ENCODE measurements around the gene PDZD4. TPM values are rescaled to one million over a fixed set of nuclear protein-coding genes. Genes with fewer than 3 reads are reported as not detected.
"Not testable (repeated sequence)": the region's sequence is repeated elsewhere in the genome, so short reads cannot be mapped to it uniquely, and the experiment has no call there.

Gene PDZD4
- total RNA-seq, 4 donors from 2014 or later = 2.0 to 6.6 (median 4.2) TPM

DNA sequence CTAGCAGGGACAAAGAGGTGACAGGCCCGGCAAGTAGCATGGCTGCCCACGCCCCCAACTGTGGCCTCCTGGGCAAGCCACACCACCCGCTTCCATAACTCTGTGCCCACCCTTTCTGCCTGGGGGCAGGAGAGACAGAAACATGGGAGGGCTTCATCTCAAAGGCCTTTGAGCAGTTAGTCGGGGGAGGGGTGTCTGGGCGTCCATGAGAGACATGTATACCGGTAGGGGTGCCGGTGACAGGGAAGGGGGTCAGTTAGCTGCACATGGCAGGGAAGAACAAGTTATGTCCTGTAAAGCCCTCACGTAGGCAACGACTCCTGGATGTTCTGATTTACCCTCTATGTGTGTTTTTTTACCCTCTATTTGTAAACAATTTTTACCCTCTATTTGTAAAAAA, 9.3 kb downstream of the PDZD4 start:
- in situ Hi-C loops (cut with MboI; ENCODE audit: low pct_ligation_motif_present in 1 of 4, low pct_unique_long_range_greater_than_20kb in 1 of 4, low sequenced_read_pairs in 3 of 4) = loop anchor here in 1 of 4 donors (25.0 kb wide), 1 partner anchor 91 kb away; the partner anchor contains the start of gene AVPR2
- Histone ChIP-seq H3K9me3 (no peaks in the 10 kb centered on the region), H3K36me3 (no peaks in the 10 kb centered on the region), H3K27me3 (no peaks in the 10 kb centered on the region), H3K4me1 (peaks cover 0 to 9% (median 3%) of the 10 kb centered on the region in 4 donors), H3K4me3 (no peak overlapping the region), H3K27ac (no peak overlapping the region)
- 87% methylated on average over 9 of the region's 9 CpGs; no CpG with 5 or more reads in 1 of the 2 donors for WGBS, 2 donors (ENCODE audit: low coverage in 1 of 2)
- intact Hi-C loops (cut with DNase I; ENCODE audit: low total_unique reads) = no loop called here
- no peak for DNase-seq
- TF ChIP-seq POLR2AphosphoS5 (IDR thresholded peaks at IDR 0.05) (no peak), POLR2A (IDR thresholded peaks at IDR 0.05) (no peak), EP300 (IDR thresholded peaks at IDR 0.05; ENCODE audit: low read depth) (no peak)
- TF ChIP-seq, protein P1, sequence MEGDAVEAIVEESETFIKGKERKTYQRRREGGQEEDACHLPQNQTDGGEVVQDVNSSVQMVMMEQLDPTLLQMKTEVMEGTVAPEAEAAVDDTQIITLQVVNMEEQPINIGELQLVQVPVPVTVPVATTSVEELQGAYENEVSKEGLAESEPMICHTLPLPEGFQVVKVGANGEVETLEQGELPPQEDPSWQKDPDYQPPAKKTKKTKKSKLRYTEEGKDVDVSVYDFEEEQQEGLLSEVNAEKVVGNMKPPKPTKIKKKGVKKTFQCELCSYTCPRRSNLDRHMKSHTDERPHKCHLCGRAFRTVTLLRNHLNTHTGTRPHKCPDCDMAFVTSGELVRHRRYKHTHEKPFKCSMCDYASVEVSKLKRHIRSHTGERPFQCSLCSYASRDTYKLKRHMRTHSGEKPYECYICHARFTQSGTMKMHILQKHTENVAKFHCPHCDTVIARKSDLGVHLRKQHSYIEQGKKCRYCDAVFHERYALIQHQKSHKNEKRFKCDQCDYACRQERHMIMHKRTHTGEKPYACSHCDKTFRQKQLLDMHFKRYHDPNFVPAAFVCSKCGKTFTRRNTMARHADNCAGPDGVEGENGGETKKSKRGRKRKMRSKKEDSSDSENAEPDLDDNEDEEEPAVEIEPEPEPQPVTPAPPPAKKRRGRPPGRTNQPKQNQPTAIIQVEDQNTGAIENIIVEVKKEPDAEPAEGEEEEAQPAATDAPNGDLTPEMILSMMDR (IDR thresholded peaks at IDR 0.05) = no peak

DNA sequence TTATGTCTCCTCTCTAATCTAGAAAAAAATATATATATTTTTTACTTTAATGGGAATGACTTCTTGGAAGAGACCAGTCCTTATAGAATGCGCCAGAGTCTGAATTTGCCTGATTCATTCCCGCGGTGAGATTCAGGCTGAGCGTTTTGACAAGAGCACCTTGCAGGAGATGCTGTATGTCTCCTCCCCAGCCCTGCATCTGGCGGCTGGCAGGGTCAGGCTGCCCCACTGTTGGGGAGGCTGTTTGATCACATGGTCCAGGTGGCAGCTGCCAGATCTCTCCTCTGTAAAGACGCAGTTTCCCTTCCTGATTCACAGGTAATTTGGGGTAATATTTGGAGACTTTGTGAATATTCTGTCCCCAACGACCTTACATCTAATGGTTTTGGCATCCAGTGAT, 9.7 kb downstream of the PDZD4 start:
- Histone ChIP-seq H3K36me3 (no peaks in the 10 kb centered on the region), H3K27me3 (no peaks in the 10 kb centered on the region), H3K27ac (no peak overlapping the region), H3K9me3 (no peaks in the 10 kb centered on the region), H3K4me3 (no peak overlapping the region), H3K4me1 (peaks cover 0 to 9% (median 3%) of the 10 kb centered on the region in 4 donors)
- WGBS, 2 donors (ENCODE audit: low coverage in 1 of 2) = 72 to 76% methylated on average over 2 to 7 of the region's 7 CpGs
- intact Hi-C loops (cut with DNase I; ENCODE audit: low total_unique reads) (no loop called here), in situ Hi-C loops (cut with MboI; ENCODE audit: low pct_ligation_motif_present in 1 of 4, low pct_unique_long_range_greater_than_20kb in 1 of 4, low sequenced_read_pairs in 3 of 4) (loop anchor here in 1 of 4 donors (25.0 kb wide), 1 partner anchor 92 kb away; the partner anchor contains the start of gene AVPR2)
- TF ChIP-seq POLR2A (IDR thresholded peaks at IDR 0.05) (no peak), EP300 (IDR thresholded peaks at IDR 0.05; ENCODE audit: low read depth) (no peak), POLR2AphosphoS5 (IDR thresholded peaks at IDR 0.05) (no peak)
- TF ChIP-seq, protein P1 (IDR thresholded peaks at IDR 0.05) = no peak
- DNase-seq = no peak

DNA sequence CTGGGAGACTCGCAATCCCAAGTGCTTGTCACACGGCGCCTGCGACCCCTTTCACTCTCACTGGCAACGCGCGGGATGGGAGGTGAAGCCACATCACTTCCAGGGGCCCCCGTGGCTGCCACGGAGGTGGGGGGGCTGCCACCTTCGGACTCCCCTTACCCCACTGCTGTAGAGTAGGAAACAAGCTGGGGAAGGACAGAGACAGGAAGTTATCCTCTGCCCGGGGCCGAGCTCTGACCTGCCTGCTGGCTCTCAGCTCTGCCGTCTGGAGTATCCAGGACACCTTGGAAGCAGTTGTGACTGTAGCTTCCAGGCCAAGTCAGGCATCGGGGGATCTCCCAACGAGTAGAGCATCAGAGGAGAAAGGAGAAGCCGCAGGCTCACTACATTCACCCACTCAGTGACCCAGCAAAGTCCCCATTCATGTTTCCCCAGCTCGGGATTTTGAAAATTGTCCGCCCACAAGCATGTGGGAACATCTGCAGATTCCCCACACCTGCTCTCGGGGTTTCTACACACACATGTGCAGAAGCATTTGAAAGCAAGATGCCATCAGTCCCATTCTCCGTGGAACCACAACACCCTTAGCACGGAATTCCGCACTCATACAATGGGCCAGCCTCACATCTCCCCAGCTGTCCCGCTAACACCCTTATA, 10.8 kb downstream of the PDZD4 start:
- Histone ChIP-seq H3K4me1 (peaks cover 0 to 9% (median 3%) of the 10 kb centered on the region in 4 donors), H3K27ac (peak overlapping the region in 1 of 4 donors; percentile 45), H3K36me3 (no peaks in the 10 kb centered on the region), H3K4me3 (peak overlapping the region in 3 of 4 donors; percentile 33 to 52 (median 35)), H3K9me3 (no peaks in the 10 kb centered on the region), H3K27me3 (no peaks in the 10 kb centered on the region)
- in situ Hi-C loops (cut with MboI; ENCODE audit: low pct_ligation_motif_present in 1 of 4, low pct_unique_long_range_greater_than_20kb in 1 of 4, low sequenced_read_pairs in 3 of 4) (loop anchor here in 1 of 4 donors (25.0 kb wide), 1 partner anchor 93 kb away; the partner anchor contains the start of gene AVPR2), intact Hi-C loops (cut with DNase I; ENCODE audit: low total_unique reads) (no loop called here)
- TF ChIP-seq, protein P1 (IDR thresholded peaks at IDR 0.05) = no peak
- TF ChIP-seq POLR2AphosphoS5 (IDR thresholded peaks at IDR 0.05) (no peak), EP300 (IDR thresholded peaks at IDR 0.05; ENCODE audit: low read depth) (no peak), POLR2A (IDR thresholded peaks at IDR 0.05) (no peak)
- WGBS, 2 donors (ENCODE audit: low coverage in 1 of 2) = 61% methylated on average over 23 of the region's 23 CpGs; no CpG with 5 or more reads in 1 of the 2 donors
- DNase-seq = no peak

DNA sequence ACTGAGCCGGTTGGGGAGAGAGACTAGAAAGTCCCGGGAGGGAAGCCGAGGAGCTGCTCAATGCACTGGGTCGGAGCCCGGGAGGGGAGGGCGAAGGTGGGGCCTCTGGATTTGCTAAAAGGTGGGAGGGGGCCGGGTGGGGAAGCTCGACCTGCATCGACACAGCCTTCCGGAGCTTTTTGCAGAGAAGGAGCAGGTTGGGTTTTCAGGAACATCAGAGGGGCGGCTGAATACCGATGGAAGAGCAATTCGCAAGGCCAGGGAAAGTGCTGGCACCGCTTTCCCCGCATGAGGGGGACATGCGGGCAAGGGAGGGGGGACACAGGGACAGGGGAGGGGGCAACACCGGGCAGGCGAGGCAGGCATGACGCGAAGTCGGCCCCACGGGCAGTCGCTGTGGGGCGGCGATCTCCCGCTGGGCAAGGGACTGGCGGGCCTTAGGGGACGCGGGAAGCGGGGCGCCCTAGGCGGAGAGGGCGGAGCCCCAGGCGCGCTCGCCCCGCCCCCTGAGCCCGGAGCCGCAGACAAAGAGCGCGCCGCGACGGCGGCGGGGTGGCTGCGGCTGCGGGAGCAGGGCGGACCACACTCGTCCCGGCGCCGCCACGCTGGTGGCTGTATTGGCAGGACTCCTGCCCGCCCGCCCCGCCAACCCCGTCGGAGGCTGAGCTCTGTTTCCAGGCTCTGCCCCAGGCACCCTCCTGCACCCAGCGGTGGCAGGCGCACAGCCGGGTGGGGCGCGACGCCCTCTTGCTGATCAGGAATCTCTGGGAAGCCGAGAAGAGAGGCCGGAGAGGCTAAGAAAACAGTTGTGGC, 11.6 kb downstream of the PDZD4 start:
- Histone ChIP-seq H3K27me3 (no peaks in the 10 kb centered on the region), H3K9me3 (no peaks in the 10 kb centered on the region), H3K4me1 (peaks cover 0 to 9% (median 3%) of the 10 kb centered on the region in 4 donors), H3K27ac (peak overlapping the region in 1 of 4 donors; percentile 45), H3K4me3 (peak overlapping the region in 3 of 4 donors; percentile 33 to 52 (median 35)), H3K36me3 (no peaks in the 10 kb centered on the region)
- 43% methylated on average over 67 of the region's 67 CpGs; no CpG with 5 or more reads in 1 of the 2 donors for WGBS, 2 donors (ENCODE audit: low coverage in 1 of 2)
- peak; percentile 23 for DNase-seq
- intact Hi-C loops (cut with DNase I; ENCODE audit: low total_unique reads) = no loop called here
- in situ Hi-C loops (cut with MboI; ENCODE audit: low pct_ligation_motif_present in 1 of 4, low pct_unique_long_range_greater_than_20kb in 1 of 4, low sequenced_read_pairs in 3 of 4) = loop anchor here in 1 of 4 donors (25.0 kb wide), 1 partner anchor 94 kb away; the partner anchor contains the start of gene AVPR2
- TF ChIP-seq, protein P1 (IDR thresholded peaks at IDR 0.05) = no peak
- no peak for TF ChIP-seq EP300 (IDR thresholded peaks at IDR 0.05; ENCODE audit: low read depth)
- no peak for TF ChIP-seq POLR2AphosphoS5 (IDR thresholded peaks at IDR 0.05)
- no peak for TF ChIP-seq POLR2A (IDR thresholded peaks at IDR 0.05)

DNA sequence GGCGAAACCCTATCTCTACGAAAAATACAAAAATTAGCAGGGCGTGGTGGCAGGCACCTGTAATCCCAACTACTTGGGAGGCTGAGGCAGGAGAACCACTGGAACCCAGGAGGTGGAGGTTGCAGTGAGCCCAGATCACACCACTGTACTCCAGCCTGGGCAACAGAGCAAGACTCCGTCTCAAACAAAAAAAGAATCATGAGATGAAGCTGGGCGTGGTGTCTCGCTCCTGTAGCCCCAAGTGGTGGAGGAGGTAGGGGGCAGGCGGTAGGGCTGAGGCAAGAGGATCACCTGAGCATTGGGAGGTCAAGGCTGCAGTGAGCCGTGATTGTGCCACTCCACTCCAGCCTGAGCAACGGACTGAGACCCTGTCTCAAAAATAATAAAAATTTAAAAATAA, 12.3 kb downstream of the PDZD4 start:
- H3K36me3 ChIP-seq; H3K27me3 ChIP-seq; intact Hi-C loops (cut with DNase I; ENCODE audit: low total_unique reads); H3K4me1 ChIP-seq; H3K4me3 ChIP-seq; H3K9me3 ChIP-seq; DNase-seq; H3K27ac ChIP-seq: not testable (repeated sequence)
- in situ Hi-C loops (cut with MboI; ENCODE audit: low pct_ligation_motif_present in 1 of 4, low pct_unique_long_range_greater_than_20kb in 1 of 4, low sequenced_read_pairs in 3 of 4) = loop anchor here in 1 of 4 donors (25.0 kb wide), 1 partner anchor 94 kb away; the partner anchor contains the start of gene AVPR2
- 80 to 88% methylated on average over 3 to 9 of the region's 9 CpGs for WGBS, 2 donors (ENCODE audit: low coverage in 1 of 2)

Data from transverse colon (tissue), 4 donors.